Breast epithelium (tissue), 4 donors: ENCODE data around the gene AHRR. TPM values are rescaled to one million over a fixed set of nuclear protein-coding genes. Genes with fewer than 3 reads are reported as not detected.

Experiments
- DNase-seq, 2 donors: peaks; one replicate each; pipeline ENCODE4 v3.0.0-alpha.2; 2019; ENCODE audit warnings: low spot score in 2 of 2
- H3K27ac ChIP-seq, 2 donors: fragments of 200-600 bp; sonication (generic) in 1 of 2; one replicate each; pipeline ENCODE4 v1.5.1; 2016 to 2019; ENCODE audit warnings: mild to moderate bottlenecking in 1 of 2
- H3K27me3 ChIP-seq, 2 donors: fragments of 200-600 bp; sonication (generic) in 1 of 2; one replicate each; pipeline versions ENCODE4 v1.5.1 to v1.6.0; 2017 to 2019; ENCODE audit warnings: control low read depth in 1 of 2, mild to moderate bottlenecking in 1 of 2
- H3K36me3 ChIP-seq: fragments of 200-600 bp; one replicate; pipeline ENCODE4 v1.5.1; 2019
- H3K4me1 ChIP-seq, 2 donors: fragments of 200-600 bp; sonication (generic); one replicate each; pipeline ENCODE4 v1.5.1; 2016 to 2019; ENCODE audit warnings: control low read depth in 1 of 2
- H3K4me3 ChIP-seq, 3 donors: fragments of 200-600 bp; sonication (generic); 1 replicate in 2 of 3; 2 replicates in 1 of 3; pipeline ENCODE4 v1.5.1; 2016 to 2019; ENCODE audit warnings: mild to moderate bottlenecking in 3 of 3, moderate library complexity in 2 of 3
- H3K9me3 ChIP-seq, 2 donors: fragments of 200-600 bp; sonication (generic) in 1 of 2; one replicate each; pipeline ENCODE4 v1.5.1; 2016 to 2019; ENCODE audit warnings: control low read depth in 1 of 2
- CTCF ChIP-seq, 3 donors: fragments of 450-650 bp; IDR thresholded peaks; one replicate each; pipeline ENCODE4 v1.5.1; 2016 to 2017; ENCODE audit warnings: antibody characterized with exemption in 3 of 3, mild to moderate bottlenecking in 3 of 3, moderate library complexity in 3 of 3
- POLR2A ChIP-seq: fragments of 450-650 bp; IDR thresholded peaks from one replicate; pipeline ENCODE4 v1.6.1; 2016; ENCODE audit warnings: antibody characterized with exemption, mild to moderate bottlenecking, moderate library complexity
- POLR2AphosphoS5 ChIP-seq, 3 donors: sonication (generic); formaldehyde crosslinking; IDR thresholded peaks; one replicate each; pipeline ENCODE4 v1.6.1; 2017; ENCODE audit warnings: antibody characterized with exemption in 3 of 3
- intact Hi-C: fragments of 100-400 bp; cut with DNase I; formaldehyde crosslinking; loops from one replicate; pipeline ENCODE4 v1.15.1; 2023; ENCODE audit warnings: low total_unique reads
- total RNA-seq, 3 donors: library from RNA; depleted of rRNA; stranded (reverse); fragments of >200 nt; gene quantifications; one replicate each; pipeline ENCODE4 v1.1.0, GENCODE V29; 2016

AHRR gene
- total RNA-seq, 3 donors from 2014 or later, result 0.88 to 0.98 TPM; not detected in 1

DNA sequence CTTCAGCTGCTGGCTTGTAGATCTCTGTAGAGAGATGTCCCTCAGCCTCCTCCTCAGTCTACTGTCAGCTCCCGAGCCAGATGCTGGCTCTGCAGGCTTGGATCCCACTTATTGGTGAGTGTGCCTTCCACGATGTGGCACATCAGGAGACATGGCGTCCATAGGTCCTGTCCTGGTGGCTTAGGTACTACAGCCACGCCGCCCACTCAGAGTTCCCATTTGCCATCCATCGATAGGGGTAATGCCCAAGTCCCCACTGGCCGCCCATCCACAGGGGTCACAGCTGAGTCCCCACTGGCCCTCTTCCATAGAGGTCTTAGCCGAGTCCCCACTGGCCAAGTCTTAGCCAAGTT lies 138.7 kb downstream of the AHRR start:
- Histone ChIP-seq H3K4me1 (no peaks in the 10 kb centered on the region), H3K27me3 (no peaks in the 10 kb centered on the region), H3K27ac (no peak overlapping the region), H3K36me3 (no peaks in the 10 kb centered on the region), H3K9me3 (no peaks in the 10 kb centered on the region), H3K4me3 (no peak overlapping the region)
- TF ChIP-seq CTCF (IDR thresholded peaks at IDR 0.05) (no peak), POLR2AphosphoS5 (IDR thresholded peaks at IDR 0.05) (no peak), POLR2A (no peak)
- intact Hi-C loops, result no loop called here
- peak in 1 of 2 donors; percentile 28 for DNase-seq

- H3K36me3 ChIP-seq, result no peaks in the 10 kb centered on the region
- intact Hi-C loops, result no loop called here
- H3K4me3 ChIP-seq, result no peak overlapping the region
- H3K9me3 ChIP-seq, result no peaks in the 10 kb centered on the region
- DNase-seq, result peak in 1 of 2 donors; percentile 30
- no peaks in the 10 kb centered on the region for H3K27me3 ChIP-seq
- no peak for TF ChIP-seq CTCF (IDR thresholded peaks at IDR 0.05)
- TF ChIP-seq POLR2AphosphoS5 (IDR thresholded peaks at IDR 0.05), result no peak
- no peak overlapping the region for H3K27ac ChIP-seq
- H3K4me1 ChIP-seq, result no peaks in the 10 kb centered on the region
Measured at GRCh38 chr5:462051-462481, 140.6 kb downstream of the AHRR start.

DNA sequence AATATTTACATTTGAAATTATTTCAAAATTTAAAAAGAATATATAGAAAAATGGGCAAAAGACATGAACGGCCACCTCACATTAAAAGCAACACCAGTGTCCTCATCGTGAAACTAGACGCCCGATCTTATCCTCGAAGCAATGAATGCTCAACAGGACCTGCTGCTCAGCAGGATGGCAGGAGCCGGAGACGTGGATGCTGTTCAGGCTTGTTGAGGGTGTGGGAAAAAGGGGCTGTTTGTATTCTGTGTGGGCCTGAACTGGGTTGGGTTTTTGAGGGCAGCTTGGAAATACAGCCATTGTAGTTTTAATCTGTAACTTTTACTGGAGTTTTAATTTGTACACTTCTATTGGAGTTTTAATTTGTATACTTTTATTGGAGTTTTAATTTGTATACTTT lies 141.8 kb downstream of the AHRR start:
- DNase-seq, result no peak
- no peaks in the 10 kb centered on the region for H3K4me1 ChIP-seq
- intact Hi-C loops, result no loop called here
- H3K36me3 ChIP-seq, result no peaks in the 10 kb centered on the region
- no peak overlapping the region for H3K27ac ChIP-seq
- H3K27me3 ChIP-seq, result no peaks in the 10 kb centered on the region
- no peaks in the 10 kb centered on the region for H3K9me3 ChIP-seq
- no peak for TF ChIP-seq POLR2A
- TF ChIP-seq CTCF (IDR thresholded peaks at IDR 0.05), result no peak
- no peak for TF ChIP-seq POLR2AphosphoS5 (IDR thresholded peaks at IDR 0.05)
- no peak overlapping the region for H3K4me3 ChIP-seq

GRCh38 chr5:463952-464351 lies 142.4 kb downstream of the AHRR start:
- TF ChIP-seq CTCF (IDR thresholded peaks at IDR 0.05) (no peak), POLR2AphosphoS5 (IDR thresholded peaks at IDR 0.05) (no peak), POLR2A (no peak)
- H3K4me3 ChIP-seq, result no peak overlapping the region
- intact Hi-C loops, result no loop called here
- no peaks in the 10 kb centered on the region for H3K36me3 ChIP-seq
- H3K27me3 ChIP-seq, result no peaks in the 10 kb centered on the region
- DNase-seq, result peak in 1 of 2 donors; percentile 22
- H3K27ac ChIP-seq, result no peak overlapping the region
- H3K9me3 ChIP-seq, result no peaks in the 10 kb centered on the region
- H3K4me1 ChIP-seq, result no peaks in the 10 kb centered on the region

GRCh38 chr5:464446-464842 lies 142.9 kb downstream of the AHRR start:
- H3K27me3 ChIP-seq, result no peaks in the 10 kb centered on the region
- DNase-seq, result peak in 1 of 2 donors; percentile 27
- H3K4me3 ChIP-seq, result no peak overlapping the region
- H3K36me3 ChIP-seq, result no peaks in the 10 kb centered on the region
- H3K9me3 ChIP-seq, result no peaks in the 10 kb centered on the region
- intact Hi-C loops, result no loop called here
- TF ChIP-seq CTCF (IDR thresholded peaks at IDR 0.05) (no peak), POLR2A (no peak), POLR2AphosphoS5 (IDR thresholded peaks at IDR 0.05) (no peak)
- no peaks in the 10 kb centered on the region for H3K4me1 ChIP-seq
- H3K27ac ChIP-seq, result no peak overlapping the region
